Omental fat pad (tissue), 4 donors: ENCODE data around the gene MMRN1. TPM values are rescaled to one million over a fixed set of nuclear protein-coding genes. Genes with fewer than 3 reads are reported as not detected.

Source experiments
- ATAC-seq: fragments of 150-250 bp; one replicate; pipeline ENCODE4 v1.9.1; 2016; ENCODE audit warnings: mild to moderate bottlenecking, moderate library complexity; ENCODE audit not compliant: low FRiP score
- DNase-seq: peaks from one replicate; pipeline ENCODE4 v3.0.0-alpha.2; 2019; ENCODE audit warnings: low spot score
- total RNA-seq, 4 donors: library from RNA; depleted of rRNA; stranded (reverse); fragments of >200 nt; gene quantifications; one replicate each; pipeline ENCODE4 v1.1.0, GENCODE V29; 2016
- TF ChIP-seq, protein P1 (sequence below), 3 donors: fragments of 450-650 bp; IDR thresholded peaks; one replicate each; pipeline ENCODE4 v1.5.1; 2016 to 2017; ENCODE audit warnings: antibody characterized with exemption in 3 of 3, mild to moderate bottlenecking in 3 of 3, moderate library complexity in 2 of 3

MMRN1 gene
- total RNA-seq, 4 donors from 2014 or later = 8.0 to 79.6 (median 57.7) TPM

DNA sequence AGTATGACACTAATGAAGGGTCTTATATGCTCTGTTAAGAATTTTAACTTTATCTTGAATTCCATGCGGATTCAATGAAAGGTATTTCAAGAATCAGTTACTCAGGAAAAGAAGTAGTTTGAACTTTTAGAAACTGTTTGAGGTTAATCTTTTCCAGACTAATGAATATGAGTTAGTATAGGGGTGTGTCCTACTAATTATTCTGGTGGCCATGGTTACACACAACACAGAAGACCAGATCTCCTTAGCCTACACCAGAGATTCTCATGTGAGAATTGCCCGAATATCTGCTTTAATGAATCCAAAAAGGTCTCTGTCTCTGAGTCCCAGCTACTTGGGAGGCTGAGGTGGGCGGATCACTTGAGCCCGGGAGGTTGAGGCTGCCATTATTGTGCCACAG lies 100.4 kb downstream of the MMRN1 start:
- ATAC-seq (no peak), DNase-seq (no peak)
- TF ChIP-seq, protein P1, sequence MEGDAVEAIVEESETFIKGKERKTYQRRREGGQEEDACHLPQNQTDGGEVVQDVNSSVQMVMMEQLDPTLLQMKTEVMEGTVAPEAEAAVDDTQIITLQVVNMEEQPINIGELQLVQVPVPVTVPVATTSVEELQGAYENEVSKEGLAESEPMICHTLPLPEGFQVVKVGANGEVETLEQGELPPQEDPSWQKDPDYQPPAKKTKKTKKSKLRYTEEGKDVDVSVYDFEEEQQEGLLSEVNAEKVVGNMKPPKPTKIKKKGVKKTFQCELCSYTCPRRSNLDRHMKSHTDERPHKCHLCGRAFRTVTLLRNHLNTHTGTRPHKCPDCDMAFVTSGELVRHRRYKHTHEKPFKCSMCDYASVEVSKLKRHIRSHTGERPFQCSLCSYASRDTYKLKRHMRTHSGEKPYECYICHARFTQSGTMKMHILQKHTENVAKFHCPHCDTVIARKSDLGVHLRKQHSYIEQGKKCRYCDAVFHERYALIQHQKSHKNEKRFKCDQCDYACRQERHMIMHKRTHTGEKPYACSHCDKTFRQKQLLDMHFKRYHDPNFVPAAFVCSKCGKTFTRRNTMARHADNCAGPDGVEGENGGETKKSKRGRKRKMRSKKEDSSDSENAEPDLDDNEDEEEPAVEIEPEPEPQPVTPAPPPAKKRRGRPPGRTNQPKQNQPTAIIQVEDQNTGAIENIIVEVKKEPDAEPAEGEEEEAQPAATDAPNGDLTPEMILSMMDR (IDR thresholded peaks at IDR 0.05) = no peak

DNA sequence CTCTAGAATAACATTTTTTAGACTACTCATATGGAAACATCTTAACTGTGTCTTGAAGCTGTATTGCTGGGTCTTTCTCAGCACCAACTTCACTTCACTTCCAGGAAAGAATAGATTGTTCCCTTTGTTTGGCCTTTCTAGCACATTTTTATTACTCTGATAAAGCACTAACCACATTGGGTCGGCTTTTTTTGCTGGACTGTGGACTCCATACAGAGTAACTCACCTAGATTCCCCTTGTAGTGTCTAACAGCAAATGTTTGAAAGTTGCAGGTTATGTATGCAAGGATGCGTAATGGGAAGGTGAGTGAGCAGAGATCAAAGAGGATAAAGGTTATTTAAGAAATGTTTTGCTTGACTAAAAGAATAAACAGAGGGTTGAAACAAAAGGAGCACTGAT lies 101.2 kb downstream of the MMRN1 start:
- no peak for DNase-seq
- no peak for ATAC-seq
- TF ChIP-seq, protein P1 (IDR thresholded peaks at IDR 0.05) = no peak

DNA sequence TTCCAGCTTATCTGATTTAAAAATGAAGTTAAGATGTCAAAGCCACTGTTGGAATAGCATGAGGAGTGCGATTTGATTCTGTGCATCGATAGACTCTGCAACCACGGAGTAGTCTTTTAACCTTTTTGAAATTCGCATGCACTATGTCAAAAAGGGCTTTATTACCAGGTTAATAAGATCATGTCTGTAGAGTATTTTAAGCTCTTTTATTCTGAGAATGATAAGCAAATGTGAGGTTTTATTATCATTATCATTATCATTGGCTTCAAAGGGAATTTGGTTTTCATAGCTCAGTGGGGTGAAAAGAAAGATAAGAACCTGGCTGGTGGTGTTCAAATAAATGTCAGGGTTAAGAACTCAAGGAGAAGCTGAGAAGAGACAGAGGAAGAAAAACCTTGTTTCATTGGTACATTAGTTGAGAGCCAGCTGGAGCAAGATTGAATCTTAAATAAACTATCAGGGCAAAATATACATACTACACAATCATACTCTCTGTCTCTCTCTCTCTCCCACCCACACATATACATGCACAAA lies 102.6 kb downstream of the MMRN1 start:
- TF ChIP-seq, protein P1 (IDR thresholded peaks at IDR 0.05) = no peak
- DNase-seq = no peak
- no peak for ATAC-seq

DNA sequence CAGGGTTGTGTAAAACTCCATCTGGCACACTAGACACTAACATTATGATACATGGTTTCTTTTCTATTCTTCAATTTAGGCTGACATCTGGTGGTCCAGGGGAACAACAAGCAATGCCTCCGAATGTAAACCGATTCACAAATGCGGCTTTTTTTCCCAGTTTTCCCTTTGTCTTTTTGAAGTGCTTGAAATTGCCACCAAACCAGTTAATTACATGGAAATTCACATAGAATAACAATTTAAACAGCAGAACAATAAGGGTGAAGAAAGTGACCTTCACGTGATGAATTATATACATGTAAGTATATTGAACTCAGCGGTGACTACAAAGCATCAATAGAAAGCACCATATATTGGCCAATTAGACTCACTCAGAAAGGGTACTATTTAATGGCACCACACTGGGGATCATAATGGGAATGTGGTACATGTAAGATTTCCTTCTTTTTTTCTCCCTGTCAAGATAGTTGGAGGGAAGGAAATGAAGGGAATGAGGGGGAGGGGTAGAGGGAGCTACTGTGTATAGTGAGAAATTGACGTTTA lies 103.9 kb downstream of the MMRN1 start:
- ATAC-seq (no peak), DNase-seq (no peak)
- TF ChIP-seq, protein P1 (IDR thresholded peaks at IDR 0.05) = no peak

DNA sequence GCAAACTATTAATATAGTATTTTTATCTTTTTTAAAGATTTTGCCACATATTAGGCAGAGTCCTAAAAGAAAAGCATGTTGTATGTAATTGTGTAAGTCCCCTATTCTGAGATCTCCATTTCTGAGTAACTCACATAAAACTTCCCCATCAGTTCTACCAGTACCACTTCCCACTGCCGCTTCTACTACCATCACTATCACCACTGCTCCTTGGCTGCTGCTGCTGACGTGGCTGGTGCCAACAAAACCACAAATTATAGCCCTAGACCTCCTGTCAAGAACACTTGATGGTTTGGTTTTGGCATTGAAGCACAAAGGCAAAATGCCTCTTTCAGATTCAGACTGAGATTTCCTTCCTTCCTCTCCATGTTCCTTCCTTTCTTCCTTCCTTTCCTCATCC lies 106.4 kb downstream of the MMRN1 start:
- DNase-seq = no peak
- TF ChIP-seq, protein P1 (IDR thresholded peaks at IDR 0.05) = no peak
- no peak for ATAC-seq

DNA sequence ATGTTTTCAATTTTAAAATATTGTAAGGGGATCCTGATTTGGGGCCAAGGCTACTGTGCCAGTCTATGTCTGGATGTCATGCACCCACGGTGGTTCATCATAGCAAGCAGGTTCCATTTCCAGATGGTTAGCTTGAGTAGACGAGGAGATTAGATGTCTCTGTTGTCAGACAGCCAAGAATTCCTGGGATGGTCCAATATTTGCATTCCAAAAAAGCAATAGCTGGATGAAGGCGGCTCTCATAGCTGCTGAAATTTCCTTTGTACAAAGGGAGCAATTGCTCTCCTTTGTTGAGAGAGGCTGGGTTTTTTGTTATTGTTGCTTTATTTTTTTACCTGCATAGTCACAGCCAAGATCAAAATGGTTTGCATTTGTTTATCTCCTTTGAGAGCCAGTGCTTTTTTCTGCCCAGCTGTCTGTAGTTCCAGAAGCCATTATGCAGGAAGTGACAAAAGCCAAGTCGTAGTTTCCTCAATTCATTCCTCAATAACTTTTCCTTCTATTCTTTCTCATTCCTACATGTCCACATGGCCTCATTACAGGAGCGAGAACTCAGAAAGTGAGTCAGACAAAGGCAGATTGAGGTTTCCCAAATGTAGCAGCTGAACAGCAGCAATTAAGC lies 107.9 kb downstream of the MMRN1 start:
- ATAC-seq (no peak), DNase-seq (no peak)
- TF ChIP-seq, protein P1 (IDR thresholded peaks at IDR 0.05) = no peak

Other genes with a start within 250 kb of the MMRN1 start
- 10 to 100 TPM in 3 of 4 donors, 1 to 10 TPM in 1; 8.7 to 26.1 (median 19.2) TPM for gene SNCA, start 57.7 kb upstream of the MMRN1 start, total RNA-seq
- gene CCSER1, start 232.5 kb downstream of the MMRN1 start, total RNA-seq = 10 to 100 TPM in 2 of 4 donors, 1 to 10 TPM in 2; 3.2 to 17.3 (median 10.2) TPM